BJ (cell line): ENCODE results near the gene RND1. TPM values are rescaled to one million over a fixed set of nuclear protein-coding genes. Genes with fewer than 3 reads are reported as not detected.
"Not testable (repeated sequence)": the region's sequence is repeated elsewhere in the genome, so short reads cannot be mapped to it uniquely, and the experiment has no call there.

Experiments
- CTCF ChIA-PET: fragments of 350-600 bp; formaldehyde crosslinking; extraction: SDS; loops from one replicate; lab custom pipeline; 2021; ENCODE audit warnings: antibody characterized with exemption, inconsistent platforms; lab: Yijun Ruan, JAX
- POLR2A ChIA-PET: fragments of 300-600 bp; sonication (Branson Sonifier 250); formaldehyde crosslinking; extraction: SDS; loops from one replicate; lab custom pipeline; 2021; ENCODE audit warnings: antibody characterized with exemption; lab: Charles Lee
- DNase-seq: peaks from one replicate; pipeline ENCODE4 v3.0.0-alpha.2; 2011; ENCODE audit warnings: low read depth
- H3K27me3 ChIP-seq: 2 replicates; pipeline ENCODE4 v1.6.0; 2011; ENCODE audit warnings: low read length; ENCODE audit not compliant: control insufficient read depth, insufficient read depth
- H3K36me3 ChIP-seq: 2 replicates; pipeline ENCODE4 v1.5.1; 2011; ENCODE audit warnings: low read length; ENCODE audit not compliant: control insufficient read depth, insufficient read depth
- H3K4me3 ChIP-seq: 2 replicates; pipeline ENCODE4 v1.5.1; 2011; ENCODE audit warnings: low read depth, mild to moderate bottlenecking, control low read depth, low read length
- polyA plus RNA-seq: library from polyadenylated mRNA; depleted of rRNA; stranded (reverse); fragments of >200 nt; gene quantifications from 2 replicates; pipeline ENCODE4 v1.2.3, GENCODE V29; 2011
- TF ChIP-seq, protein P1 (sequence below): IDR thresholded peaks from 2 replicates; pipeline ENCODE4 v1.5.1; 2011; ENCODE audit warnings: low read depth, mild to moderate bottlenecking, control low read depth, inconsistent platforms, low read length, moderate library complexity; ENCODE audit not compliant: insufficient read depth

The RND1 gene
- polyA plus RNA-seq, 1 experiment: 0.72 TPM

DNA sequence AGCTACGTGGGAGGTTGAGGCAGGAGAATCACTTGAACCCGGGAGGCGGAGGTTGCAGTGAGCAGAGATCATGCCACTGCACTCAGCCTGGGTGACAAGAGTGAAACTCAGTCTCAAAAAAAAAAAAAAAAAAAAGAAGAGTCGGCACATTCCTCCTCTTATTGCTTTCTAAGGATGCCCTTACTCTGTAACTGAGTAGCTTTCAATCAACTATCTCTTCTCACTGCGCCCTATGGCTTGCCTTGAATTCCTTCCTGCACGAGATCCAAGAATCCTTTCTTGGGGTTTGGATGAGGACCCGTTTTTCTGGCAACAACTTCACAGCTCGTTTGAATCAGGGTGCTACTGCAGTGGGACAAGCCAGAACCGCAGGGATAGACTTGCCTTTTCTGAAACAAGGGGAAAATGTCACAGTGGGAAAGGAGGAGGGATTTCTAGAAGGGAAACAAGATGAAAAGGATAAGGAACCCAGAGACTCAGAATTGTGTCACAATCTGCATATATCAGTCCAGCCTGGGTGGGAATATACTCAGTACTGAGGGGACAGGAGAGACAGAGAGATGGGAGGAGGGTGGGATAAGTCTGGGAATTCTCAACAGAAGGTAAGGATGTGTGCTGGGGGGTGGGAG is 16.1 kb upstream of the RND1 start:
- ChIA-PET CTCF (interaction anchor here (4.9 to 10.7 kb wide), 2 partner anchors 9 to 28 kb away, joined by 30 to 67 read pairs; partner anchors contain the start of gene DDX23), POLR2A (interaction anchor here (0.7 kb wide), 1 partner anchor 1285 kb away, joined by 6 read pairs; no protein-coding TSS in a partner anchor)
- DNase-seq: no peak

DNA sequence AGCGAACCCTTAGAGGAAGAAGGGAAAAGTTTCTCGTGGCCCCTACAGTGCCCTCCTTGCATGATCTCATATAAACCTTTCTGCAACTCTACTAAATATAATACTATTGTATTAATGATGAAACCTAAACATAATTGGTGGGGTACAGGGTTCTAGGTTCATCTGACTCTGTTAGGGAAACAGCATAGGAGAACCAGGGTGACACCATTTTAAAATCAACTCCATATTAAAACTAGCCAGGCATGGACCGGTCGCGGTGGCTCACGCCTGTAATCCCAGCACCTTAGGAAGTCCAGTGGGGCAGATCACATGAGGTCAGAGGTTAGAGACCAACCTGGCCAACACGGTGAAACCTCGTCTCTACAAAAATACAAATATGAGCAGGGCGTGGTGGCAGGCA is 15.0 kb upstream of the RND1 start:
- POLR2A ChIA-PET: no interaction called here
- peaks cover 6% of the 10 kb centered on the region for H3K27me3 ChIP-seq
- DNase-seq: no peak

More for the DNA sequence above, 16.1 kb upstream of the RND1 start:
- Histone ChIP-seq H3K36me3 (no peaks in the 10 kb centered on the region), H3K4me3 (peak overlapping the region; percentile 20; the same call in 1 of the 2 replicates), H3K27me3 (peaks cover 6% of the 10 kb centered on the region)
- TF ChIP-seq, protein P1, sequence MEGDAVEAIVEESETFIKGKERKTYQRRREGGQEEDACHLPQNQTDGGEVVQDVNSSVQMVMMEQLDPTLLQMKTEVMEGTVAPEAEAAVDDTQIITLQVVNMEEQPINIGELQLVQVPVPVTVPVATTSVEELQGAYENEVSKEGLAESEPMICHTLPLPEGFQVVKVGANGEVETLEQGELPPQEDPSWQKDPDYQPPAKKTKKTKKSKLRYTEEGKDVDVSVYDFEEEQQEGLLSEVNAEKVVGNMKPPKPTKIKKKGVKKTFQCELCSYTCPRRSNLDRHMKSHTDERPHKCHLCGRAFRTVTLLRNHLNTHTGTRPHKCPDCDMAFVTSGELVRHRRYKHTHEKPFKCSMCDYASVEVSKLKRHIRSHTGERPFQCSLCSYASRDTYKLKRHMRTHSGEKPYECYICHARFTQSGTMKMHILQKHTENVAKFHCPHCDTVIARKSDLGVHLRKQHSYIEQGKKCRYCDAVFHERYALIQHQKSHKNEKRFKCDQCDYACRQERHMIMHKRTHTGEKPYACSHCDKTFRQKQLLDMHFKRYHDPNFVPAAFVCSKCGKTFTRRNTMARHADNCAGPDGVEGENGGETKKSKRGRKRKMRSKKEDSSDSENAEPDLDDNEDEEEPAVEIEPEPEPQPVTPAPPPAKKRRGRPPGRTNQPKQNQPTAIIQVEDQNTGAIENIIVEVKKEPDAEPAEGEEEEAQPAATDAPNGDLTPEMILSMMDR: no peak

DNA sequence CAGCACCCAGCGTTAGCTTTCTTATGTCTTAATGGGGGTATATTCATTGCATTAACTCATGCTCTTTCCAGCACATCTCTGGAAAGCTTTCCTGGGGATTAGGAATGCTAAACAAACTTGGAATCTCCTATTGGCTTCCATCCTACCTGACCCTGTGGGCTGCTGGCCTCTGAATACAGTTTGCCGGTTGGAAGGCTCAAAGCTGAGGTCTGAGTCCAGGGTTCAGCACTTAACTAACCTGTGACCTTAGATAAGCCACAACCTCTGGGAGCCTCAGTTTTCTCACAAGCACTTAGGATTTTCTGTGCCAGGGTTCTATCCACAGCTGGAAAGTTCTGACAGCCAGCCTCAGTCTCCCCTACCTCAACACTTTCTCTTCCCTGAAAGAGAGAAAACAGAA is 12.9 kb upstream of the RND1 start:
- no peaks in the 10 kb centered on the region for H3K36me3 ChIP-seq
- CTCF ChIA-PET: interaction anchor here (1.5 to 10.7 kb wide), 2 partner anchors 12 to 25 kb away, joined by 4 to 67 read pairs; partner anchors contain the start of gene DDX23
- POLR2A ChIA-PET: no interaction called here

More for the DNA sequence above, 15.0 kb upstream of the RND1 start:
- CTCF ChIA-PET: interaction anchor here (0.6 to 10.7 kb wide), 3 partner anchors 10 to 55 kb away, joined by 3 to 67 read pairs (median 30); partner anchors contain the start of gene DDX23
- Histone ChIP-seq H3K4me3 (no peak overlapping the region), H3K36me3 (no peaks in the 10 kb centered on the region)
- TF ChIP-seq, protein P1: no peak

DNA sequence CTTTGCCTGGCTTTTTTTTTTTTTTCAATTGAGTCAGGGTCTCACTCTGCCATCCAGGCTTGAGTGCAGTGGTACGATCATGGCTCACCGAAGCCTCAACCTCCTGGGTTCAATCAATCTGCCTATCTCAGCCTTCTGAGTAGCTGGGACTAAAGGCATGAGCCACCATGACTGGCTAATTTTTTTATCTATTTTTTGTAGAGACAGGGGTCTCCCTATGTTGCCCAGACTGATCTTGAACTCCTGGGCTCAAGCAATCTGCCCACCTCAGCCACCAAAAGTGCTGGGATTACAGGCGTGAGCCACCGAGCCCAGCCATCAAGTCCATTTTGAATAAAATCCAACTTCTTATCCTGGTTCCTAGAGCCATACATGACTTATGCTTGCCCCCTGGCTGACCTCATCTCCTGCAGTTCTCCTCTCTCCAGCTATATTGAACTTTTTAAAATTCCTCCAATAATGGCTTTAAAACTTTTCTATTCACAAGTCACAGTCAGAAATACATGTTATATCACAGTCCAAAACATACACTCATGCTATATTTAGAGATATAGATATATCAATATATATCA is 10.4 kb upstream of the RND1 start:
- H3K4me3 ChIP-seq: no peak overlapping the region
- H3K36me3 ChIP-seq: no peaks in the 10 kb centered on the region
- POLR2A ChIA-PET: no interaction called here
- no peak for DNase-seq
- CTCF ChIA-PET: interaction anchor here (1.3 to 2.0 kb wide), 3 partner anchors 15 to 112 kb away, joined by 3 to 5 read pairs (median 3); no protein-coding TSS in a partner anchor
- H3K27me3 ChIP-seq: peaks cover 5% of the 10 kb centered on the region; the same call in 1 of the 2 replicates
- TF ChIP-seq, protein P1: no peak

More for the DNA sequence above, 12.9 kb upstream of the RND1 start:
- TF ChIP-seq, protein P1: no peak
- H3K27me3 ChIP-seq: peaks cover 3% of the 10 kb centered on the region
- no peak overlapping the region for H3K4me3 ChIP-seq
- DNase-seq: no peak

DNA sequence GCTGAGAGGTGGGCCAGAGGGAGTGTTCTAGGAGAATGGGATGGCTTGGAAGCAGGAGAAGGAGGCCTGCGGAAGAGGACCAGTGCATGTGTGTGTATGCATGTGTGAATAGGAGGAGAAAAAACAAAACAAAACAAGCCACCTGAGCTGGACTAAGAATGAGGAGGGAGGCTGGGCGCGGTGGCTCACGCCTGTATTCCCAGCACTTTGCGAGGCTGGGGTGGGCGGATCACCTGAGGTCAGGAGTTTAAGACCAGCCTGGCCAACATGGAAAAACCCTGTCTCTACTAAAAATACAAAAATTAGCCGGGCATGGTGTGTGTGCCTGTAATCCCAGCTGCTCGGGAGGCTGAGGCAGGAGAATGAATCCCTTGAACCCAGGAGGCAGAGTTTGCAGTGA is 7.9 kb upstream of the RND1 start:
- H3K4me3 ChIP-seq, H3K36me3 ChIP-seq, DNase-seq, POLR2A ChIA-PET, H3K27me3 ChIP-seq: not testable (repeated sequence)
- CTCF ChIA-PET: interaction anchor here (1.2 to 3.2 kb wide), 3 partner anchors 11 to 21 kb away, joined by 3 to 14 read pairs (median 10); no protein-coding TSS in a partner anchor
